Neural cell (in vitro differentiated cells): Measurements from ENCODE around the gene IL19. TPM values are rescaled to one million over a fixed set of nuclear protein-coding genes. Genes with fewer than 3 reads are reported as not detected.

ENCODE experiments used
- H2AFZ ChIP-seq: fragments of 200-600, 300-800 bp; sonication (generic), shearing (Covaris generic); 2 replicates; pipeline ENCODE4 v1.6.0; 2014; ENCODE audit warnings: low read depth, mild to moderate bottlenecking, antibody characterized with exemption, low read length, moderate library complexity
- H3F3A ChIP-seq: fragments of 200-600 bp; shearing (Covaris generic); 2 replicates; pipeline ENCODE4 v1.6.1; 2016; ENCODE audit warnings: mild to moderate bottlenecking, moderate library complexity, mixed read lengths, antibody characterized with exemption, low read length; ENCODE audit not compliant: insufficient read depth, poor library complexity, severe bottlenecking
- H3K27ac ChIP-seq: fragments of 200-600, 300-800 bp; sonication (generic), shearing (Covaris generic); 2 replicates; pipeline ENCODE4 v1.5.1; 2014; ENCODE audit warnings: mild to moderate bottlenecking, low read length, moderate library complexity
- H3K27me3 ChIP-seq: fragments of 300-800, 200-600 bp; sonication (generic), shearing (Covaris generic); 2 replicates; pipeline ENCODE4 v1.6.0; 2014; ENCODE audit warnings: mild to moderate bottlenecking, low read depth, low read length, moderate library complexity; ENCODE audit not compliant: insufficient read depth
- H3K36me3 ChIP-seq: fragments of 300-800, 200-600 bp; sonication (generic), shearing (Covaris generic); 2 replicates; pipeline ENCODE4 v1.5.1; 2014; ENCODE audit warnings: mild to moderate bottlenecking, antibody characterized with exemption, low read length, moderate library complexity; ENCODE audit not compliant: insufficient read depth
- H3K4me2 ChIP-seq: fragments of 300-800, 200-600 bp; sonication (generic), shearing (Covaris generic); 2 replicates; pipeline ENCODE4 v1.6.0; 2014; ENCODE audit warnings: mild to moderate bottlenecking, low read length
- H3K4me3 ChIP-seq: fragments of 300-800, 200-600 bp; sonication (generic), shearing (Covaris generic); 2 replicates; pipeline ENCODE4 v1.5.1; 2014; ENCODE audit warnings: mild to moderate bottlenecking, low read length, moderate library complexity
- H3K79me2 ChIP-seq: fragments of 200-600 bp; shearing (Covaris generic); replicated peaks from 2 replicates; pipeline ENCODE4 v1.6.0; 2014; ENCODE audit warnings: mild to moderate bottlenecking, low read length, moderate library complexity; ENCODE audit not compliant: insufficient read depth
- H3K9ac ChIP-seq: fragments of 300-800, 200-600 bp; sonication (generic), shearing (Covaris generic); 2 replicates; pipeline ENCODE4 v1.6.1; 2016; ENCODE audit warnings: mild to moderate bottlenecking, low read length, mixed read lengths
- H3K9me2 ChIP-seq: fragments of 200-600 bp; shearing (Covaris generic); 2 replicates; pipeline ENCODE4 v1.6.1; 2016; ENCODE audit warnings: mild to moderate bottlenecking, low read length, mixed read lengths; ENCODE audit not compliant: insufficient read depth
- H3K9me3 ChIP-seq: fragments of 200-600, 300-800 bp; sonication (generic), shearing (Covaris generic); 2 replicates; pipeline ENCODE4 v1.6.1; 2016; ENCODE audit warnings: mild to moderate bottlenecking, mixed run types, low read length, moderate library complexity, mixed read lengths
- H4K20me1 ChIP-seq: fragments of 200-600 bp; shearing (Covaris generic); 2 replicates; pipeline ENCODE4 v1.6.1; 2016; ENCODE audit warnings: mild to moderate bottlenecking, mixed run types; ENCODE audit not compliant: insufficient read depth
- EP300 ChIP-seq: fragments of 450-650 bp; conservative IDR thresholded peaks from 2 replicates; pipeline ENCODE4 v1.6.1; 2014; ENCODE audit warnings: antibody characterized with exemption, mild to moderate bottlenecking, moderate library complexity; ENCODE audit not compliant: poor library complexity, severe bottlenecking
- EZH2 ChIP-seq: fragments of 200-600, 300-800 bp; shearing (Covaris generic), sonication (generic); IDR thresholded peaks from 2 replicates; pipeline ENCODE4 v1.6.1; 2014; ENCODE audit warnings: antibody characterized with exemption, low read length, borderline replicate concordance, mild to moderate bottlenecking; ENCODE audit not compliant: insufficient read depth, poor library complexity, severe bottlenecking
- MXI1 ChIP-seq: fragments of 450-650 bp; conservative IDR thresholded peaks from 2 replicates; pipeline ENCODE4 v1.6.1; 2014; ENCODE audit warnings: antibody characterized with exemption, mild to moderate bottlenecking; ENCODE audit not compliant: poor library complexity, severe bottlenecking
- POLR2AphosphoS5 ChIP-seq: IDR thresholded peaks from 2 replicates; pipeline ENCODE4 v1.6.1; 2012
- RAD21 ChIP-seq: fragments of 450-650 bp; conservative IDR thresholded peaks from 2 replicates; pipeline ENCODE4 v1.6.1; 2014; ENCODE audit warnings: antibody characterized with exemption, mild to moderate bottlenecking, moderate library complexity
- SMC3 ChIP-seq: fragments of 450-650 bp; conservative IDR thresholded peaks from 2 replicates; pipeline ENCODE4 v1.6.1; 2014; ENCODE audit warnings: antibody characterized with exemption, mild to moderate bottlenecking, moderate library complexity; ENCODE audit not compliant: poor library complexity
- TAF1 ChIP-seq: IDR thresholded peaks from 2 replicates; pipeline ENCODE4 v1.6.1; 2012; ENCODE audit warnings: low read depth
- polyA plus RNA-seq: library from polyadenylated mRNA; depleted of rRNA; stranded (reverse); fragments of >200 nt; gene quantifications from 2 replicates; pipeline ENCODE4 v1.2.3, GENCODE V29; 2014
- TF ChIP-seq, protein P1 (sequence below): IDR thresholded peaks from 2 replicates; pipeline ENCODE4 v1.6.1; 2012; ENCODE audit warnings: borderline replicate concordance
- TF ChIP-seq, protein P2 (sequence below): fragments of 450-650 bp; IDR thresholded peaks from 2 replicates; pipeline ENCODE4 v1.5.1; 2014; ENCODE audit warnings: antibody characterized with exemption, mild to moderate bottlenecking, moderate library complexity; ENCODE audit not compliant: poor library complexity, severe bottlenecking

Gene IL19
- polyA plus RNA-seq, 1 donor from 2014 or later = not detected

DNA sequence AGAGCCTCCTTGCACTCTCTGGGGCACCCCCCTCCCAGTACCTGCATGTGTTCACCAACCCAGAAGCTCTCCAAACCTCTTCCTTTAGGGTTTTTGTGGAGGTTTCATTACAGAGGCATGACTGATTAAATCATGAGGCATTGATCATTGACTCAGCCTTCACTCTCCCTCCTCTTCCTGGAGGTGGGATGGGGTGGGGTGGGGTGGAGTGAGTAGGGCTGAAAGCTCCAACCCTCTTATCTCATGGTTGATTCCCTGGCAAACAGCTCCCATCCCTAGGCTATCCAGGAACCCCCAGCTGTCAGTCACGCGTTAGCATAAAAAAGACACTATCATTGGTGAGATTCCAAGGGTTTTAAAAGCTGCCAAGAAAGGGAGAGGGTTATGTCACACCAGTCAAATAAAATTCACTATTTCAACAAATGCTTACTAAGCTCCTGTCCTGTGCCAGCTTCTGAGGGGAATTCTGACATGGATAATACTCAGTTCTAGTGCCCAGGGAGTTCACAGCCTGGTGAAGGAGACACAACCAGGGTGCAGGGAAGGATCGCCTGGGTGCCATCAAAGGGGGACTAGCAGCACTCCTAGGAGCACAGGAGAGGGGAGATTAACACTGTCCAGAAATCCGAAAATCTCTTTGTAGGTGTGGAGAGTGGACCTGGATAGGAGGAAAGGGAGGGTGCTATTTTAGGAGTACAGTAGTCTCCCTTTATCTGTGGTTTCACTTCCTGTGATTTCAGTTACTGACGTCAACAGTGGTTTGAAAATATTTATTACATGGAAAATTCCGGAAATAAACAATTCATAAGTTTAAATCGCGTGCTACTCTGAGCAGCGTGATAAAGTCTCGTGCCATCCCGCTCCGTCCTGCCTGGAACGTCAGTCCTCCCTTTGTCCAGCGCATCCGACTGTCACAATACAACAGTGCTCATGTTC is 119.8 kb downstream of the IL19 start:
- Histone ChIP-seq H3K79me2 (no peaks in the 10 kb centered on the region), H3K9me2 (no peaks in the 10 kb centered on the region), H3K36me3 (no peaks in the 10 kb centered on the region), H3K27ac (no peak overlapping the region), H4K20me1 (no peaks in the 10 kb centered on the region), H3K4me3 (no peak overlapping the region), H3F3A (no peaks in the 10 kb centered on the region), H2AFZ (no peak overlapping the region), H3K9me3 (no peaks in the 10 kb centered on the region), H3K27me3 (no peaks in the 10 kb centered on the region), H3K9ac (no peak overlapping the region), H3K4me2 (no peak overlapping the region)
- TF ChIP-seq TAF1 = no peak
- TF ChIP-seq, protein P1, sequence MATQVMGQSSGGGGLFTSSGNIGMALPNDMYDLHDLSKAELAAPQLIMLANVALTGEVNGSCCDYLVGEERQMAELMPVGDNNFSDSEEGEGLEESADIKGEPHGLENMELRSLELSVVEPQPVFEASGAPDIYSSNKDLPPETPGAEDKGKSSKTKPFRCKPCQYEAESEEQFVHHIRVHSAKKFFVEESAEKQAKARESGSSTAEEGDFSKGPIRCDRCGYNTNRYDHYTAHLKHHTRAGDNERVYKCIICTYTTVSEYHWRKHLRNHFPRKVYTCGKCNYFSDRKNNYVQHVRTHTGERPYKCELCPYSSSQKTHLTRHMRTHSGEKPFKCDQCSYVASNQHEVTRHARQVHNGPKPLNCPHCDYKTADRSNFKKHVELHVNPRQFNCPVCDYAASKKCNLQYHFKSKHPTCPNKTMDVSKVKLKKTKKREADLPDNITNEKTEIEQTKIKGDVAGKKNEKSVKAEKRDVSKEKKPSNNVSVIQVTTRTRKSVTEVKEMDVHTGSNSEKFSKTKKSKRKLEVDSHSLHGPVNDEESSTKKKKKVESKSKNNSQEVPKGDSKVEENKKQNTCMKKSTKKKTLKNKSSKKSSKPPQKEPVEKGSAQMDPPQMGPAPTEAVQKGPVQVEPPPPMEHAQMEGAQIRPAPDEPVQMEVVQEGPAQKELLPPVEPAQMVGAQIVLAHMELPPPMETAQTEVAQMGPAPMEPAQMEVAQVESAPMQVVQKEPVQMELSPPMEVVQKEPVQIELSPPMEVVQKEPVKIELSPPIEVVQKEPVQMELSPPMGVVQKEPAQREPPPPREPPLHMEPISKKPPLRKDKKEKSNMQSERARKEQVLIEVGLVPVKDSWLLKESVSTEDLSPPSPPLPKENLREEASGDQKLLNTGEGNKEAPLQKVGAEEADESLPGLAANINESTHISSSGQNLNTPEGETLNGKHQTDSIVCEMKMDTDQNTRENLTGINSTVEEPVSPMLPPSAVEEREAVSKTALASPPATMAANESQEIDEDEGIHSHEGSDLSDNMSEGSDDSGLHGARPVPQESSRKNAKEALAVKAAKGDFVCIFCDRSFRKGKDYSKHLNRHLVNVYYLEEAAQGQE = no peak
- TF ChIP-seq, protein P2, sequence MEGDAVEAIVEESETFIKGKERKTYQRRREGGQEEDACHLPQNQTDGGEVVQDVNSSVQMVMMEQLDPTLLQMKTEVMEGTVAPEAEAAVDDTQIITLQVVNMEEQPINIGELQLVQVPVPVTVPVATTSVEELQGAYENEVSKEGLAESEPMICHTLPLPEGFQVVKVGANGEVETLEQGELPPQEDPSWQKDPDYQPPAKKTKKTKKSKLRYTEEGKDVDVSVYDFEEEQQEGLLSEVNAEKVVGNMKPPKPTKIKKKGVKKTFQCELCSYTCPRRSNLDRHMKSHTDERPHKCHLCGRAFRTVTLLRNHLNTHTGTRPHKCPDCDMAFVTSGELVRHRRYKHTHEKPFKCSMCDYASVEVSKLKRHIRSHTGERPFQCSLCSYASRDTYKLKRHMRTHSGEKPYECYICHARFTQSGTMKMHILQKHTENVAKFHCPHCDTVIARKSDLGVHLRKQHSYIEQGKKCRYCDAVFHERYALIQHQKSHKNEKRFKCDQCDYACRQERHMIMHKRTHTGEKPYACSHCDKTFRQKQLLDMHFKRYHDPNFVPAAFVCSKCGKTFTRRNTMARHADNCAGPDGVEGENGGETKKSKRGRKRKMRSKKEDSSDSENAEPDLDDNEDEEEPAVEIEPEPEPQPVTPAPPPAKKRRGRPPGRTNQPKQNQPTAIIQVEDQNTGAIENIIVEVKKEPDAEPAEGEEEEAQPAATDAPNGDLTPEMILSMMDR = no peak
- no peak for TF ChIP-seq SMC3
- TF ChIP-seq EZH2 = no peak
- no peak for TF ChIP-seq RAD21
- TF ChIP-seq POLR2AphosphoS5 = no peak
- TF ChIP-seq EP300 = no peak
- TF ChIP-seq MXI1 = no peak

- Histone ChIP-seq H3K4me2 (no peak overlapping the region), H3K4me3 (no peak overlapping the region), H3K9ac (no peak overlapping the region), H3F3A (no peaks in the 10 kb centered on the region), H3K27ac (no peak overlapping the region), H3K9me2 (no peaks in the 10 kb centered on the region), H3K27me3 (no peaks in the 10 kb centered on the region), H4K20me1 (no peaks in the 10 kb centered on the region), H3K79me2 (no peaks in the 10 kb centered on the region), H2AFZ (no peak overlapping the region), H3K36me3 (no peaks in the 10 kb centered on the region), H3K9me3 (no peaks in the 10 kb centered on the region)
- TF ChIP-seq, protein P1 = no peak
- no peak for TF ChIP-seq MXI1
- TF ChIP-seq, protein P2 = no peak
- no peak for TF ChIP-seq EP300
- no peak for TF ChIP-seq EZH2
- TF ChIP-seq POLR2AphosphoS5 = no peak
- no peak for TF ChIP-seq TAF1
- no peak for TF ChIP-seq RAD21
- no peak for TF ChIP-seq SMC3
These were observed 120.8 kb downstream of the IL19 start for GRCh38 chr1:206891412-206891811.
